Adrenal gland (tissue), 19 donors: ENCODE measurements around the gene TMEM270. TPM values are rescaled to one million over a fixed set of nuclear protein-coding genes. Genes with fewer than 3 reads are reported as not detected.

Experiments
- DNase-seq, 7 donors: peaks; one replicate each; pipeline ENCODE4 v3.0.0-alpha.2; 2019 to 2020
- H3K27ac ChIP-seq, 5 donors: fragments of 200-600 bp; sonication (generic) in 4 of 5; 1 replicate in 3 of 5; 2 replicates in 2 of 5; pipeline versions ENCODE4 v1.5.1 to v1.8.0; 2016 to 2020; ENCODE audit warnings: mild to moderate bottlenecking in 1 of 5
- H3K27me3 ChIP-seq: fragments of 200-600 bp; 2 replicates; pipeline ENCODE4 v1.8.0; 2021
- H3K36me3 ChIP-seq, 2 donors: fragments of 200-600 bp; replicated peaks in 1 of 2; 1 replicate in 1 of 2; 2 replicates in 1 of 2; pipeline versions ENCODE4 v1.5.1 to v1.8.0; 2018 to 2022
- H3K4me1 ChIP-seq, 2 donors: fragments of 200-600 bp; replicated peaks in 1 of 2; 1 replicate in 1 of 2; 2 replicates in 1 of 2; pipeline versions ENCODE4 v1.5.1 to v1.8.0; 2018 to 2021
- H3K4me3 ChIP-seq, 4 donors: fragments of 200-600 bp; sonication (generic) in 3 of 4; one replicate each; pipeline ENCODE4 v1.5.1; 2016 to 2018
- H3K9me3 ChIP-seq, 3 donors: fragments of 200-600 bp; sonication (generic) in 1 of 3; replicated peaks in 1 of 3; 1 replicate in 2 of 3; 2 replicates in 1 of 3; pipeline versions ENCODE4 v1.5.1 to v1.8.0; 2016 to 2021
- POLR2A ChIP-seq, 2 donors: fragments of 450-650 bp; IDR thresholded peaks; one replicate each; pipeline ENCODE4 v1.6.1; 2017; ENCODE audit warnings: antibody characterized with exemption in 2 of 2, mild to moderate bottlenecking in 2 of 2, moderate library complexity in 1 of 2
- WGBS, 4 donors: extraction: QIAGEN DNeasy Blood & Tissue Kit in 2 of 4; methylation state at CpG; one replicate each; pipeline versions ENCODE4 v1.1.5 to v1.1.7; 2013 to 2017; 5-methylcytosine and 5-hydroxymethylcytosine counted together
- intact Hi-C, 2 donors: fragments of 100-400 bp; cut with DNase I; formaldehyde crosslinking; loops; one replicate each; pipeline versions ENCODE4 v1.14.1 to v1.15.0; 2022 to 2023
- long read RNA-seq, 10 donors: library from polyadenylated mRNA in 3 of 10; unstranded in 2 of 10; stranded (forward) in 1 of 10; transcript quantifications; one replicate each; pipeline ENCODE4 v2.0.0 and lab custom pipeline, GENCODE V29; 2021 to 2026
- polyA plus RNA-seq, 3 donors: library from polyadenylated mRNA; stranded (reverse); fragments of 200-250 nt in 2 of 3; fragments of 350-450 nt in 1 of 3; fragmentation: Illumina TruSeq in 1 of 3; extraction: RNeasy Lipid Tissue Mini Kit (QIAGEN cat#74804) in 1 of 3; gene quantifications; one replicate each; pipeline ENCODE4 v1.2.3, GENCODE V29; 2013 to 2014
- total RNA-seq, 9 donors: library from RNA; depleted of rRNA in 4 of 9; stranded (reverse); fragments of >200 nt in 4 of 9; fragments of 120-200 nt in 1 of 9; fragmentation: NEBNext Ultra II Directional in 1 of 9; extraction: Animal tissue kit (Norgen Biotek cat#: 25700) in 1 of 9; gene quantifications; one replicate each; pipeline versions ENCODE4 v1.1.0 to v1.2.4, GENCODE V29; 2013 to 2023
- TF ChIP-seq, protein P1 (sequence below), 6 experiments: fragments of 450-650 bp in 4 of 6; fragments of 200-600 bp in 2 of 6; sonication (generic) in 1 of 6; IDR thresholded peaks; 1 replicate in 5 of 6; 2 replicates in 1 of 6; pipeline versions ENCODE4 v1.5.1 to v1.8.0; 2016 to 2021; ENCODE audit warnings: antibody characterized with exemption in 6 of 6, mild to moderate bottlenecking in 2 of 6, moderate library complexity in 1 of 6
- donor health status: healthy with polysubstance abuse.
- donor health status: Bipolar disorder and iron deficiency.
- donor health status: DM: yes; HTN: yes; CAD: no.
- donor health status: DM: no; HTN: no; CAD: no.
- donor health status: DM: no; HTN: no; CAD: no.
- donor health status: DM: yes; HTN: yes; CAD: no.

TMEM270 gene, protein sequence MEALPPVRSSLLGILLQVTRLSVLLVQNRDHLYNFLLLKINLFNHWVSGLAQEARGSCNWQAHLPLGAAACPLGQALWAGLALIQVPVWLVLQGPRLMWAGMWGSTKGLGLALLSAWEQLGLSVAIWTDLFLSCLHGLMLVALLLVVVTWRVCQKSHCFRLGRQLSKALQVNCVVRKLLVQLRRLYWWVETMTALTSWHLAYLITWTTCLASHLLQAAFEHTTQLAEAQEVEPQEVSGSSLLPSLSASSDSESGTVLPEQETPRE
- total RNA-seq: not detected
- polyA plus RNA-seq: under 1 TPM in 2 of 3 donors, not detected in 1; 0.20 to 0.56 TPM
- long read RNA-seq, donor 1: 0 reads
- long read RNA-seq, donor 2: 0 reads
- long read RNA-seq, donor 3: 0 reads
- long read RNA-seq, donor 4: 0 reads
- long read RNA-seq, donor 5: 0 reads
- long read RNA-seq, donor 6: 0 reads
- long read RNA-seq, donor 7: 0 reads
- long read RNA-seq, donor 8: 0 reads
- long read RNA-seq, donor 9: 0 reads
- long read RNA-seq, donor 10: 0 reads

DNA sequence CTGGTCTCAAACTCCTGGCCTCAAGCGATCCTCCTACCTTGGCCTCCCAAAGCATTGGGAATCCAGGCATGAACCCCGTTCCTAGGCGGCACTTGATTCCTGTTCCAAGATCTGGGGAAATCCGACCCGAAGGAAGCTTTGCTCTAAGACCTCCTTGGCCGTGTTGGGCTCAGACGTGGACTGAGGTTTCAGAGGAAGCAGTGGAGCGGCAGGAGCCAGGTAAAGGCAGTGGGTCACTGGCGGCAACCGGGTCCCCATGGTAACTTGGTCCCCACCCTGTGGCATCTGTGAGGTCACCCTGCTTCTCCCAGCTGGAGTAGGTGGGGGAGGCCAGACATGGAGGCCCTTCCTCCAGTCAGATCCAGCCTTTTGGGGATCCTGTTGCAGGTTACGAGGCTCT is at the start of gene TMEM270:
Gene TMEM270 (plus strand): TSS at position 301 of the 400 bp plus-strand sequence. CDS start 36 bp downstream, at position 337.
- H3K4me3 ChIP-seq: no peak within 1 kb of the TSS
- intact Hi-C loops: loop anchor here in 1 of 2 donors (10.0 kb wide), 1 partner anchor 354 kb away; the partner anchor contains the start of gene LAT2
- H3K4me1 ChIP-seq: no peaks in the 10 kb centered on the region
- no peaks in the 10 kb centered on the region for H3K9me3 ChIP-seq
- DNase-seq: no peak
- TF ChIP-seq, protein P1, sequence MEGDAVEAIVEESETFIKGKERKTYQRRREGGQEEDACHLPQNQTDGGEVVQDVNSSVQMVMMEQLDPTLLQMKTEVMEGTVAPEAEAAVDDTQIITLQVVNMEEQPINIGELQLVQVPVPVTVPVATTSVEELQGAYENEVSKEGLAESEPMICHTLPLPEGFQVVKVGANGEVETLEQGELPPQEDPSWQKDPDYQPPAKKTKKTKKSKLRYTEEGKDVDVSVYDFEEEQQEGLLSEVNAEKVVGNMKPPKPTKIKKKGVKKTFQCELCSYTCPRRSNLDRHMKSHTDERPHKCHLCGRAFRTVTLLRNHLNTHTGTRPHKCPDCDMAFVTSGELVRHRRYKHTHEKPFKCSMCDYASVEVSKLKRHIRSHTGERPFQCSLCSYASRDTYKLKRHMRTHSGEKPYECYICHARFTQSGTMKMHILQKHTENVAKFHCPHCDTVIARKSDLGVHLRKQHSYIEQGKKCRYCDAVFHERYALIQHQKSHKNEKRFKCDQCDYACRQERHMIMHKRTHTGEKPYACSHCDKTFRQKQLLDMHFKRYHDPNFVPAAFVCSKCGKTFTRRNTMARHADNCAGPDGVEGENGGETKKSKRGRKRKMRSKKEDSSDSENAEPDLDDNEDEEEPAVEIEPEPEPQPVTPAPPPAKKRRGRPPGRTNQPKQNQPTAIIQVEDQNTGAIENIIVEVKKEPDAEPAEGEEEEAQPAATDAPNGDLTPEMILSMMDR (IDR thresholded peaks at IDR 0.05): no peak
- TF ChIP-seq POLR2A (IDR thresholded peaks at IDR 0.05): no peak
- WGBS, 4 donors: 83 to 87% (median 86%) methylated on average over 11 of the region's 11 CpGs
- H3K27me3 ChIP-seq: no peaks in the 10 kb centered on the region
- no peak within 1 kb of the TSS for H3K27ac ChIP-seq
- H3K36me3 ChIP-seq: no peaks in the 10 kb centered on the region

DNA sequence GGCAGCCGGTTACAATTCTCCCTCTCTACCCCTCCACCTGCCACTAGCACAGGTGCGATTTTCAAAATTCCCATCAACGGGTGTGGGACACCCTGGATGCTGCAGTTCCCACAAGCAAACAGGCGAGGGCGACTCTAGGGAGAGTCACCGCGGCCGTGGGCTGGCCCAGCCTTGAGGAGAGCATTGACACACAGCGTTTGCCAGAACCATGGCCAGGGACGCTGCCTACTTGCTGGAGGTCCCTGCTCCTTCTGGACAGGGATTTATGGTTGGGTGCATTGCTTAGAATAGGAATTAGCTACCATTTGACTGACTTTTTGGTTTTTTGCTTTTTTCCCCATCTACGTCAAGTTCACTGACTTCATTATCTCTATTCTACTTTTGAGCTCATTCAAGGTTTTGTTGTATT is 49.2 kb upstream of the TMEM270 start:
- no peak overlapping the region for H3K4me3 ChIP-seq
- H3K27me3 ChIP-seq: no peaks in the 10 kb centered on the region
- TF ChIP-seq POLR2A (IDR thresholded peaks at IDR 0.05): no peak
- TF ChIP-seq, protein P1 (IDR thresholded peaks at IDR 0.05): peak; percentile 76 to 89 (median 78)
- H3K36me3 ChIP-seq: no peaks in the 10 kb centered on the region
- no peaks in the 10 kb centered on the region for H3K9me3 ChIP-seq
- H3K4me1 ChIP-seq: no peaks in the 10 kb centered on the region
- DNase-seq: peak; percentile 74 to 84 (median 79)
- WGBS, 4 donors: 8 to 21% (median 10%) methylated on average over 4 to 11 of the region's 11 CpGs
- intact Hi-C loops: loop anchor here (2.0 kb wide), 2 partner anchors 43 to 45 kb away; no protein-coding TSS in a partner anchor
- H3K27ac ChIP-seq: no peak overlapping the region

DNA sequence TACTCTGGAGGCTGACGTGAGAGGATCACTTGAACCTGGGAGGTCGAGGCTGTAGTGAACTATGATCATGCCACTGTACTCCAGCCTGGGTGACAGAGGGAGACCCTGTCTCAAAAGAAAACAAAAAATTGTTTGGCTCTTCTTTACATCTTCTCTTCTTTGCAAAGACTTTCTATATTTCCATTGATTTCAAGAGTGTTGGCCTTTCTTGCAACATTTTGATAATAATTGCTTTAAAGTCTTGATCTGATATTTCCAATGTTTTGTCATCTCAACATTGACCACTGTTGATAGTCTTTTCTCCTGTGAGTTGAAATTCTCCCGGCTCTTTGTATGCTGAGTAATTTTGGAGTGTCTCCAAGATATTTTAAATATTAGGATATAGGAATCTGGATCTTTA is 48.0 kb upstream of the TMEM270 start:
- 84 to 94% (median 92%) methylated on average over 3 of the region's 3 CpGs for WGBS, 4 donors
- no peaks in the 10 kb centered on the region for H3K27me3 ChIP-seq
- intact Hi-C loops: loop anchor here in 1 of 2 donors (2.0 kb wide), 1 partner anchor 42 kb away; no protein-coding TSS in a partner anchor
- no peak overlapping the region for H3K27ac ChIP-seq
- no peaks in the 10 kb centered on the region for H3K4me1 ChIP-seq
- no peak overlapping the region for H3K4me3 ChIP-seq
- TF ChIP-seq POLR2A (IDR thresholded peaks at IDR 0.05): no peak
- TF ChIP-seq, protein P1 (IDR thresholded peaks at IDR 0.05): no peak
- no peak for DNase-seq
- H3K36me3 ChIP-seq: no peaks in the 10 kb centered on the region
- no peaks in the 10 kb centered on the region for H3K9me3 ChIP-seq

DNA sequence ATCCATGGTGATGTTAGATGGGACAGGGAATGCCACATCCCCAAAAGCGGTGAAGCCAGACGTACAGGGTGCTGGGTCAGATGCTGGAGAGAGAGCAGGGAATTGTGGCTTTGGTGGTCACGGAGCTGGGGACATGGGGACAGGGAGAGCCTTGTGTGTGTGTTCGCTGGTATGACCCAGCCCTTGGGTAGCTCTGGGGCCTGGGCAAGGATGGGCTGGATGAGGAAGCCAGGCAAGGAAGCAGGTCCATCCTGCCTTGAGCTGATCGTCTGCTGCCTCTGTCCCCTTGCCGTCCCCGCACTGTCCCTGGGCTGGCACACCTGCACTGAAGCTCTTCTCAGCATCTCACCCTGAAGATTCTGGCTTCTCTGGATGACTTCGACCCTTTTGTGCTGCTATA is 45.5 kb upstream of the TMEM270 start:
- 78 to 88% (median 83%) methylated on average over 8 of the region's 8 CpGs for WGBS, 4 donors
- TF ChIP-seq POLR2A (IDR thresholded peaks at IDR 0.05): no peak
- TF ChIP-seq, protein P1 (IDR thresholded peaks at IDR 0.05): no peak
- no peaks in the 10 kb centered on the region for H3K36me3 ChIP-seq
- no peak overlapping the region for H3K27ac ChIP-seq
- peak in 1 of 7 donors; percentile 34 for DNase-seq
- H3K27me3 ChIP-seq: no peaks in the 10 kb centered on the region
- H3K9me3 ChIP-seq: no peaks in the 10 kb centered on the region
- intact Hi-C loops: loop anchor here in 1 of 2 donors (5.0 kb wide), 1 partner anchor 73 kb away; no protein-coding TSS in a partner anchor
- no peaks in the 10 kb centered on the region for H3K4me1 ChIP-seq
- H3K4me3 ChIP-seq: no peak overlapping the region
